ENCODE data around the gene MFSD6.
"Not testable (repeated sequence)": the region's sequence is repeated elsewhere in the genome, so short reads cannot be mapped to it uniquely, and the experiment has no call there.

MFSD6 gene

GRCh38 chr2:190494600-190495227 lies 86.6 kb downstream of the MFSD6 start:
- DNase-seq (ENCODE audit: extremely low read depth in 1 of 2, low read depth in 1 of 2), result not testable (repeated sequence)

DNA sequence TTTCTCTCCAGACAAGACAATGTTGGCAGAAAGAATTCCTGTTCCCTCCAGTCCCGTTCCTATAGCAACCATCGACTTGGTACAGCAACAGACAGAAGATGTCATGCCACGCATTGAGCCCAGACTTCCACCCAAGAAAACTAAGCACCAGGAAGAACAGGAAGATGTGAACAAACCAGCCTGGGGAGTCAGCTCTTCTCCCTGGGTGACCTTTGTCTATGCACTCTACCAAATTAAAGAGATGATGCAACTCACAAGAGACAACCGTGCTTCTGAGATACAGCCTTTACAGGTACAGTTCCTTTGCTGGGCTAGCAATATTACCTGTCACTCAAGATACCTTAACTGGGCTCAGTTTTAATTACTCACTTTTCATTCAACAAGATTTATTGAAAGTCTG lies 89.3 kb downstream of the MFSD6 start:
- DNase-seq (ENCODE audit: extremely low read depth in 1 of 2, low read depth in 1 of 2), result no peak

DNA sequence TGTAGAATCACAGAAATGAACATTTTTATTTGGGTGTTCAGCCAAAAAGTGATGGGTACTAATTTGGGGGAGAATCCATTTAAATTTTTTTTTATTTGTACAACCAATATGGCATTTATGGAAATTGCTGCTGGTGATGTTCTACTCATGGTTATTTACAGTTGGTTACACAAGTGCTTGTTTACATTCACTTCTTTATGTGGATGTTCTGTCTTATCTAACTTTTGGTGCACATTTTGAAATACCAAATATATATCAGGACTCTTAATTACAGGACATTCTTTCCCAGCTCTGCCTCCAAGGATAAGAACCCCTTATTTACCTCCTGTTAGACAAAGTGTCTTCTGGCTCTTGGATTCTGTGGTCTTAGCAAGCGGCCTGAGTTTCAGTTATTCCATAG lies 91.1 kb downstream of the MFSD6 start:
- DNase-seq (ENCODE audit: extremely low read depth in 1 of 2, low read depth in 1 of 2), result no peak

DNA sequence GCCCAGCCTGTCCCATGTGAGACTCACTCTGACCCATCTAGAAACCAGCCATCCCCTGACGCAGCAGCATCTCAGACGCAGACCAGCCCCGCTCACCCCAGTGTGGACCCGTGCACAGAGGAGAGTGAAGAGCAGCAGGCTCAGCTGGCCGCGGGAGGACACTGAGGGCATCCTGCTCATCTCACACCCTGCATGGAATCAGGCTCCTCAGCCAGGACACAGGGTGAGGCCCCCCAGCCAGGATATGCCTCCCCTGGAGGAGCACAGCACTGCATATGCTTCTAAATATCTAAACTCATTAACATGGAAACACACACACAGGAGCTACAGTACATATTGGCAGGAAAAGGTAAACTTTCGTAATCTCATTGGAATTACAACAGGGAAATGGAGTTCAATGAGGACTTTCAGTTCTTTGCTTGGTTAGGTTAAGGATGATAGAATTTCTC lies 91.9 kb downstream of the MFSD6 start:
- no peak for DNase-seq (ENCODE audit: extremely low read depth in 1 of 2, low read depth in 1 of 2)

- no peak for DNase-seq (ENCODE audit: extremely low read depth in 1 of 2, low read depth in 1 of 2)
These were observed 93.1 kb downstream of the MFSD6 start for GRCh38 chr2:190501231-190501630.

DNA sequence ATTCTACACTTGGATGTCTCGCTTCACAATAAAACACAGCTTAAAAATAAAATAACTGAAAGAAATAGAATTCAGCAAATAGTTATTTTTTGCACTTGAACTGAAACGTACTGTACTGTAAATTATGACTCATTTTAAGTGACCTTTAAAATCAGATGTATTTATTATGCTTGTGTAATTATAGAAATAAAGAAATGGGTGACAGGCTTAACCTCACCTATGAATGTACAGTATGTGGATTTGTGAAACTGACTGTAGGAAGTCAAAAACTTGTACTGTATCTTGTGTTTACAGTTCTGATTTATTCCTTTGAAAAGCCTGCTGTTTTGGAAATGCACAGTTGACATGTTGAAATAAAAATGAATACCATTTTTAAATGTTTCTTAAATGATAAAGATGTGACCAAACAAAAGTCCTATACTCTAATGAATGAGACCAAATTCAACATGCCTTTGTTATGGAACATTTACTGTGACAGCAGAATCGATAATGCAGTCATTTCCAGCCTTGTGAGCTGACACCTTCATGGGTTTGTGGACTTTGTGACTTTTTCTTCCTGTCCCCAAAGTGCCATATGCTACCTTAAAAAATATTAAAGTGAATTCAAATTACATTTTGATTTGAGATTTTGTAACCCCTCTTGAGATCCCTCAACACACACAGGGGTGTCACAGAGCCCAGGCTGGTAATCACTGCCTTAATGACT lies 93.7 kb downstream of the MFSD6 start:
- DNase-seq (ENCODE audit: extremely low read depth in 1 of 2, low read depth in 1 of 2), result no peak

DNA sequence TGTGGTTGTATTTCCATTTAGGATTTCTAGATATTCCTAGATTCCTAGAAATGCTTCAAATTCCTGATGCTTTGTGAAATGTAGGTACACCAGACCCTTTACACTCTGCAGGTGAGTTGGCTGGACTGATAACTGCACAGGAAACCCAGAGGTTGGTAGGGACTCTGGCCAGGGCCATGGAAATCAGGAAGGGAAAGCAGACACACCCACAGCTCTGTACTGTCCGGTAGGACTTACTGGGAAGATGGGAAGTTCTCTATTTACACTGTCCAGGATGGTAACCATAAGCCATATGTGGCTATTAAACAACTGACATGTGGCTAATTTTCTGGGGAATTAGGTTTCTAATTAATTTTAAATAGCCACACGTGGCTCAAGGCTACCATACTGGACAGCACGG lies 94.9 kb downstream of the MFSD6 start:
- DNase-seq (ENCODE audit: extremely low read depth in 1 of 2, low read depth in 1 of 2), result no peak

GRCh38 chr2:190504912-190505311 lies 96.8 kb downstream of the MFSD6 start:
- DNase-seq (ENCODE audit: extremely low read depth in 1 of 2, low read depth in 1 of 2), result no peak

DNA sequence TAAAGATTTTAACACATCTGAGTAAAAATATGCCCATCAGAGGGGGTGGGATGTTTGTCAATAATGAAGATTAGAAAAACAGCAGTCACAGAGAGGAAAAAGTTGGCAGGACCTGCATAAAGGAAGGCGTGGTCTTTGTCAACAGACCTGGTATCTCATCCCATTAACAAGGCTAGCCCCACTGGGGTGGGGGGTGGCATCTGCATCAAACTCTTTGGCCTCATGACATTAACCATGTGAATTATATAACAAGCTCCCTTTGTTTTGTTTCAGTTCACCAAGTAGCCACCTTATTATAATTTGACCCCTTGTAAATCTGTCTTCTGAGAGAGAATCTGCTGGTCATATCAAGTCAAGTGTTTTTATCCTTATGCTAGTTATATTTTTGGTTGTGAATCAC lies 97.5 kb downstream of the MFSD6 start:
- DNase-seq (ENCODE audit: extremely low read depth in 1 of 2, low read depth in 1 of 2), result no peak

GRCh38 chr2:190506666-190507065 lies 98.5 kb downstream of the MFSD6 start:
- DNase-seq (ENCODE audit: extremely low read depth in 1 of 2, low read depth in 1 of 2), result no peak

DNA sequence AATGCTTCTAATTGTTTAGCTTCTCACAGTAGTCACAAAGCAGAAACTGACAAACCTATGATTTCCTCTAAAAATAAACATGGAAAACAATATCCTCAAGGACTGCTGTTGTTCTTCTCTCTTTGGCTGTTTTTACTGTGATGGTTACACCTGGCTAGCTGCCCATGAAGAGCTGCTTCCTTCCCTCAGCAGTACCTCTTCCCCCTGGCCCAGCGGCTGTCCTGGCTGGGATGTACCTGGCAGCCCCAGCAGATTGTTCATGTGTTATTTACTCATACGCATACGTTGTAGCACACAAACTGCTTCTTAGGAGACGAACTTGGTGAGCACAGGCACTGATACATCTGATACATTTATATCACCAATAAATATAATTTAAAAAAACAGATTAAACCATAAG lies 99.0 kb downstream of the MFSD6 start:
- DNase-seq (ENCODE audit: extremely low read depth in 1 of 2, low read depth in 1 of 2), result no peak

GRCh38 chr2:190509895-190510294 lies 101.7 kb downstream of the MFSD6 start:
- DNase-seq (ENCODE audit: extremely low read depth in 1 of 2, low read depth in 1 of 2), result not testable (repeated sequence)

DNA sequence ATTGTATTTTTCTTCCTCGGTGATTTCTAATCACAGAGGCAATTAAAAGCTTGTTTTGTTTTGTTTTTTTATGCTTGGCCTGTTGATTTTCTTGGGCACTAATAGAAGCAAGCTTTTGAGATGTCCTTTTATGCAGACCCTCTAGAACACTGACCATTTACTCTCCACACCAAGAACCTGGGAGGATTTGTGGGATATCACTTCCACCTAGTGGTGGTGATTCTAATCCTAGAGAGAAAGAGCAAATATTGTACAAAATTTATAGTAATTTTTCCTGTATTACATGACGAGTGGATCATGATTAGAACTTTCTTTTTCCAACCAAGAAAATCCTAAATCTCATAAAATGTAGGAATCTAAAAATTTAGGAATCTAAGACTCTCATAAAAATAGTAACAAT lies 102.9 kb downstream of the MFSD6 start:
- DNase-seq (ENCODE audit: extremely low read depth in 1 of 2, low read depth in 1 of 2), result no peak

DNA sequence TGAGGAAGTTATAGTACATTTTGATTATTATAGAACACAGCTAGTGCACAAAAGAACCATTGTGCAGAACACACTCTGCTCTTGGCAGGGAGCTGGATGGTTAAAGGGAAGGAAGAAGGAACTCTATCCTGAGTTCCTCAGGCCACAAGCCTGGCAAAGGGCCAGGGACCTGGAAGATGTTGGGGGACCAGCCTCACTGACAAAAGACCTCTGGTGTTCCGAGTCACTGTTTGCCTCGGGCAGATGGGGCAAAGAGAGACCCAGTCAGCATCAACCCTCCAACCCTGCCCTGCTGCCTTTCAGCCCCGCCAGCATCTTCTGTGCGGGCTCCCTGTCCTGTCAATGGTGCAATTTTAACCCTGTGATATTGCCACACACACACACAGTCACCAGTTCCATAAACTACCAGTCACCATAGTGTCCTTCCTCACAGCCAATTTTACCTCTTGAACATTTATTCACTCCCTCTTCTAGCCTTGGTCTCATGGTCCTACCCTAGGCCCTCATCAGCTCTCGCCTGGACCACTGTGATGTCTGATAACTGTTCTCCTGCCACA lies 104.5 kb downstream of the MFSD6 start:
- DNase-seq (ENCODE audit: extremely low read depth in 1 of 2, low read depth in 1 of 2), result no peak

DNA sequence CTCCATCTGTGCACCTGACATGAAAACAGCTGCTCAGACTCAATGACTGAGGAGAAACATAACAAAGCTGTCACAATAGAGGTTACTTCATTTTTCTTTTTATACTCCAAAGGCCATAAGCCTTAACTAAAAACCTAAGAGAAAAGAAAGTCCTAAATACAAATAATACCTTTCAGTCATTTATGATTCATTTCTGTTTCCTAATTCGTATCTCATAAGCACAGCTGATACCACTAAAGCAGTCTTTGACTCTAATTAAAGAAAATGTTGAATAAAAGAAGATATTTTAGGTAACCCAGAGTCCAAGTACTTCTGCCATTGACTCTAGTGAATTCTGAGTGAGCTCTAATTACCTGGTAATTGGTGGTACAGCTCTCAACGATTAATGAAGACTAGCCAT lies 105.7 kb downstream of the MFSD6 start:
- no peak for DNase-seq (ENCODE audit: extremely low read depth in 1 of 2, low read depth in 1 of 2)

- no peak for DNase-seq (ENCODE audit: extremely low read depth in 1 of 2, low read depth in 1 of 2)
These were observed 106.5 kb downstream of the MFSD6 start for GRCh38 chr2:190514676-190515075.

GRCh38 chr2:190515687-190516086 lies 107.5 kb downstream of the MFSD6 start:
- DNase-seq (ENCODE audit: extremely low read depth in 1 of 2, low read depth in 1 of 2), result no peak

GRCh38 chr2:190517468-190517867 lies 109.3 kb downstream of the MFSD6 start:
- DNase-seq (ENCODE audit: extremely low read depth in 1 of 2, low read depth in 1 of 2), result no peak

DNA sequence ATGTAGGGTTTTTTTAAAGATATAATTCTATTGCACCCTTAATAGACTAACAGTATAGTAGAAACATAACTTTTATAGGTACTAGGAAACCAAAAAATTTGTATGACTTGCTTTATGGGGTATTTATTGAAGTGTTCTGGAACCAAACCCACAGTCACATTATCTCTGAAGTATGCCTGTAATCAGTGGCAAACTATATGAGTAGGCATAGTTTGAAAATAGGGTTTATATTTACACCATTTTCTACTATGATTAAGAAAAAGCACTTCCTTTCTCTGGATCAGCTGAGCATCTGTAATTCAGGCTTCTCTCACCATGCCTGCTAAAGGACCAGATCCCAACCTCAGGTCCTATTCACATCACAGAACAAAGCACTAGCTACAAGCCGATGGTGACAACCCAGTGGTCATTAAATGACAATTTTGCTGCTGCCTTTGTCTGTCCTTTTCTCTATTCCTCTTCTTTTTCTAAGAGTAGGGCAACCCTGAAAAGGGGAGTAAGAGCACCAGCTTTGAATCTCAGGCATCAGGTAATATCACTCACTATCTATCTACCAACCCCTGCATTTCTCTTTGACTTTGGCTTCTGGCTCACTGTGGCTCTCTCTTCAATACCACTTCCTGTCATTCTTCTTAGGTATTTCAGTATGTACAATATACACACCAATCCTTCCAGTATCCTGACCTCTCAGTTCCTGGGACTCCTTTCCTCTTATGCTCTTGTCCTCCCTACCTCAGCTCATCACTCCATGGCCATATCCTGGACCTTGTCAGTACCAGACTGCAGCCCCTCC lies 112.0 kb downstream of the MFSD6 start:
- DNase-seq (ENCODE audit: extremely low read depth in 1 of 2, low read depth in 1 of 2), result no peak

DNA sequence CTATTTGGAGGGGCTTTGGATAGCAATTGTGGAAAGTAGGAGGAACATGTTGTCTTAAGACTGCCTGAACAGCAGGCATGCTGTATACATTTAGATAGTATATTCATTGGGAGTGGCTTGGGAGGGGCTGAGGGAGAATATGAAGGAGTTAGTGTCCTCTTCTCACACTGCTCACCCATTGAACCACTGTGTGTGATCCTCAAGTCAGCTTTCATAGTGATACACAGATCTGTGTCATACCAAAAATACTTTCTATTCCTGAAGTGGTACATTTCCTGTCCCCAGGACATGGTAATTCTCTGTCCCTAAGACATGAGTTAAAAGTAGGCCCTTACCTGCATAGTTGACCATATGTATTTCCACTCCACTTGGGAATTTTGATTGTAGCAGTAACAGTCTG lies 116.8 kb downstream of the MFSD6 start:
- no peak for DNase-seq (ENCODE audit: extremely low read depth in 1 of 2, low read depth in 1 of 2)

DNA sequence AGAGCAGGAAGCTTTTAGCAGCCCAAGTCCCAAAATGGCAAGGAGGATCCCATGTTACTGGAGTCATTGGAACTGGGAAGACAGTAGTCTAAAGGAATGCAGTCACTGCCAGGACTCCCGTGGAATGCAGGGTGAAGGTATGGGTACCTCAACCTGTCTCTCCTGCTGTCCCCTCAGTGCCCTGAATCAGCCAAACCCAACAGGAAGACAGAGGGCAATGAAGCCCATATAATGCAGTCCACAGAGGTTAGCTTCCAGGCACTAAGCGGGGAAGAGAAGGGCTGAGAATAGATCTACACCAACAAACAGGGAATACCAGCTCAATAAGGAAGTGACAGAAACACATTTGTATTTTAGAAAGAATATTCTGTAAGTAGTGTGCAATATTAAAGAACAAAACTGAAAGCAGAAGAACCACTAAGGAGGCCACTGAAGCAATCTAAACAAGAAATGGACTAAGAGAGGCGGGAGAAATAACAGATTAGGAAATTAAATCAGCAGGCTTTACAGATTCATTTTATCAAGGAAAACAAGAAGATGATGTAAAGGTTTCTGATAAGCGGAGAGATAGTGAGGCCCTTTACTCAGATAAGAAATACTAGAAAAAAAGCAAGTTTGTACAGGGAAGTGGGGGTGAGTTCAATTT lies 118.1 kb downstream of the MFSD6 start:
- DNase-seq (ENCODE audit: extremely low read depth in 1 of 2, low read depth in 1 of 2), result no peak
